GM23248 (cell line): ENCODE measurements around the gene MOB1A.

Experiments used
- EZH2 ChIP-seq: fragments of 200-600 bp; sonication (generic); IDR thresholded peaks from 2 replicates; pipeline ENCODE4 v1.6.1; 2018; ENCODE audit warnings: antibody characterized with exemption, mild to moderate bottlenecking; ENCODE audit not compliant: insufficient read depth, poor library complexity, severe bottlenecking
- EZH2phosphoT487 ChIP-seq: fragments of 200-600 bp; sonication (generic); IDR thresholded peaks from 2 replicates; pipeline ENCODE4 v1.6.1; 2018; ENCODE audit warnings: antibody characterized with exemption, moderate library complexity, mild to moderate bottlenecking, low read depth; ENCODE audit not compliant: insufficient read depth

DNA sequence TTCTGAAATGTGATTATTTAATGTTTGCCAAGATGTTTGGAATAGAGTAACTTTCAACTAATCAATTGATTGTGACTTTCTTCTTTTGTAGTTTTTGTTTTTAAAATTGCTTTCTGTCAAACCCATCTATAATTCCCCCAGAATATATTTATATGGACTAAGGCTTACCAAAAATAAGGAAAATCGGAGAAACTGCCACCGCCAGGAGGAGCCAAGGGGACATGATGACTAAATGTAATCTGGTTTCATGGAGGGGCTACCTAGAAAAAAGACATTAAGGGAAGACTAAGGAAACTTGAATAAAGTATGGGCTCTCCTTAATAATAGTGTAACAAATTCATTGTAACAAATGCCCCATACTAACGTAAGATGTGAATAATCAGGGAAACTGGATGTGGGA, 50.5 kb downstream of the MOB1A start:
- no peak for TF ChIP-seq EZH2
- TF ChIP-seq EZH2phosphoT487, result no peak
